Measurements from ENCODE around the gene CDS2. TPM values are rescaled to one million over a fixed set of nuclear protein-coding genes. Genes with fewer than 3 reads are reported as not detected.

CDS2 gene
- total RNA-seq, 4 donors from 2014 or later = 12.3 to 16.9 (median 14.7) TPM

GRCh38 chr20:5149892-5150225, 23.1 kb downstream of the CDS2 start:
- DNase-seq (ENCODE audit: low spot score in 2 of 2) = no peak
- 85 to 88% methylated on average over 3 of the region's 3 CpGs for WGBS, 2 donors
- intact Hi-C loops (cut with DNase I; ENCODE audit: low total_unique reads) = no loop called here

GRCh38 chr20:5150226-5151076, 23.6 kb downstream of the CDS2 start:
- WGBS, 2 donors = 81 to 84% methylated on average over 13 of the region's 13 CpGs
- no peak for DNase-seq (ENCODE audit: low spot score in 2 of 2)
- no peak for TF ChIP-seq POLR2A (IDR thresholded peaks at IDR 0.05)
- no peak for TF ChIP-seq CTCF (IDR thresholded peaks at IDR 0.05)
- intact Hi-C loops (cut with DNase I; ENCODE audit: low total_unique reads) = no loop called here
- H3K4me3 ChIP-seq (ENCODE audit: low read depth, poor library complexity, severe bottlenecking) = no peak overlapping the region

More at GRCh38 chr20:5149892-5150225, 23.1 kb downstream of the CDS2 start:
- no peak for TF ChIP-seq CTCF (IDR thresholded peaks at IDR 0.05)
- no peak for TF ChIP-seq POLR2A (IDR thresholded peaks at IDR 0.05)
- no peak overlapping the region for H3K4me3 ChIP-seq (ENCODE audit: low read depth, poor library complexity, severe bottlenecking)

- 83% methylated on average over 3 of the region's 3 CpGs for WGBS, 2 donors
These were observed 26.3 kb downstream of the CDS2 start for GRCh38 chr20:5153152-5153467.

GRCh38 chr20:5153612-5154542, 27.1 kb downstream of the CDS2 start:
- no peak for TF ChIP-seq POLR2A (IDR thresholded peaks at IDR 0.05)
- TF ChIP-seq CTCF (IDR thresholded peaks at IDR 0.05) = no peak
- DNase-seq (ENCODE audit: low spot score in 2 of 2) = no peak
- no peak overlapping the region for H3K4me3 ChIP-seq (ENCODE audit: low read depth, poor library complexity, severe bottlenecking)
- intact Hi-C loops (cut with DNase I; ENCODE audit: low total_unique reads) = no loop called here
- WGBS, 2 donors = 81% methylated on average over 5 of the region's 5 CpGs

More at GRCh38 chr20:5153152-5153467, 26.3 kb downstream of the CDS2 start:
- intact Hi-C loops (cut with DNase I; ENCODE audit: low total_unique reads) = no loop called here
- no peak for DNase-seq (ENCODE audit: low spot score in 2 of 2)
- no peak overlapping the region for H3K4me3 ChIP-seq (ENCODE audit: low read depth, poor library complexity, severe bottlenecking)
- TF ChIP-seq POLR2A (IDR thresholded peaks at IDR 0.05) = no peak
- TF ChIP-seq CTCF (IDR thresholded peaks at IDR 0.05) = no peak

GRCh38 chr20:5154543-5154925, 27.7 kb downstream of the CDS2 start:
- TF ChIP-seq POLR2A (IDR thresholded peaks at IDR 0.05) = no peak
- TF ChIP-seq CTCF (IDR thresholded peaks at IDR 0.05) = no peak
- no peak overlapping the region for H3K4me3 ChIP-seq (ENCODE audit: low read depth, poor library complexity, severe bottlenecking)
- intact Hi-C loops (cut with DNase I; ENCODE audit: low total_unique reads) = no loop called here
- no peak for DNase-seq (ENCODE audit: low spot score in 2 of 2)
- 91 to 95% methylated on average over 6 of the region's 6 CpGs for WGBS, 2 donors

Measured in lower leg skin (tissue), 4 donors.